NCI-H345 treated with DMSO at 0.1 percent for 48 hours (cell line): Measurements from ENCODE around the gene CDON.
A peak's percentile ranks its signal among the peaks of the same experiment; 100 is the strongest.

Source experiments
- DNase-seq: peaks from one replicate; lab custom pipeline; 2025; ENCODE audit not compliant: unreplicated experiment; lab: John Stamatoyannopoulos, UW

Gene CDON

DNA sequence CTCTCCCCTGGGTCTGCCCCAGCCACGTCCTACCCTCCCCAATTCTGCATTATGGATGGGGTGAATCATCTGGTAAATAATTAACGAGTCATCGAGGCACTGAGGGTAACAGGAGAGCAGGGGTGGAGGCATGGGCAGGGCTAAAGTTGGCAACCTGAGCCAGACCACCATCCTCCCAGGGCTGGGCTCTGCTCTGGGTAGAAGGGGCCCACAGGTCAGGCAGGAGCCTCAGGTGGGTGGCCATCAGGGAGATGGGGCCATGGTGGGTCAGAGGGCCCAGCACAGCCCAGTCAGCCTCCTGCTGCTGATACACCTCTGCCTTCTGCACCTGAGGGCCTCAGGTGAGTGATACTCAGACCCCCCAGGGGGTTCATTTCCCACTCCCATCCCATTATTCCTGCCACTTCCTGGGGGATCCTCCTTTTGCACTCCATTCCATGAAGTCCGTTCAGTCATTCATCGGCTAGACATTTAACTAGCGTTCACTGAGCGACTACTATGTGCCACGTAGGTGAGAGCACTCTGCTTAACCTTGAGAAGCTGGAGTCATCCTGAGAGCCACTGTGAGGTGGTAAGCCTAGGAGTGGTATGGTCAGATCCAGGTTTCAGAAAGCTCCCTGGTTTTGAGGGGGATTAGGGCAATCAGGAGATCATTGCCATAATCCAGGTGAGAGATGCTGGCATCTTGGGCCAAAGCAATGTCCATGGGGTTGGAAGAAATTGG lies 116.7 kb downstream of the CDON start, which contains the start of gene VSIG10L2:
Gene VSIG10L2 (plus strand): TSS at position 248 of the 724 bp plus-strand sequence. CDS start 12 bp downstream, at position 260.
- no peak for DNase-seq

DNA sequence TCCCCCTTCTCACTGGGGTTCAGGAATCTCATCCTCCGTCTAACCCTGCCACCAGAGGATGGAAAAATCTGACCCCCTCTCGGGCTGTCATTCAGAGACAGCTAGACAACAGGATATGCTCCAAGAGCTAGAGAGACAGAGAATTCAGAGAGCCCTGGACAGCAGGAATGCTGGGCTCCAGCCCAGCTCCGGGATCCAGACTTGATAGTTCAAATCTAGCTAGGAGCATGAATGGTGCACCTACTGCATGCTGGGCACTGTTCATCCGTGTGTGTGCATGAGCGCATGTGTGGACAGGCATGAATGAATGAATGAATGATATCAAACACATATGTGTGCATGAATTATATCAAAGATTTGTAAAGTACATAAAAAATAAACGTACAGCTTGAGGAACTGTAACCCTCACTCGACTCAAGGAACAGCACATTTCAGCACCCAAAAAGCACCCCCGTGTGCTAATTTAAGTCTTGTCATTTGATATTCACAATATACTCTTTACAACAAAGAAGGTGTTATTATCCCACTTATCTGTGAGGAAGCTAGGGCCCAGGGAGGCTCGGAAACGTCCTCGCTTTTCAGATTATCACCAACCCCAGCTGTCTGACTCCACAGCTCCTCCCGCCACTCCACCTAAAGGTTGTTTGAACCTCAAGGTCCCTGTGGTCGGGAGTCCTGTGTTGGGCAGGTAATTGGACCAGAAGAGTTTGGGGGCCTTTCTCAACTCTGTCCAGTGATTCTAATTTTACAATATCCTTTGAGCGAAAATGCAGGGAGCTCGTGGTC lies 117.5 kb downstream of the CDON start:
- DNase-seq: no peak

DNA sequence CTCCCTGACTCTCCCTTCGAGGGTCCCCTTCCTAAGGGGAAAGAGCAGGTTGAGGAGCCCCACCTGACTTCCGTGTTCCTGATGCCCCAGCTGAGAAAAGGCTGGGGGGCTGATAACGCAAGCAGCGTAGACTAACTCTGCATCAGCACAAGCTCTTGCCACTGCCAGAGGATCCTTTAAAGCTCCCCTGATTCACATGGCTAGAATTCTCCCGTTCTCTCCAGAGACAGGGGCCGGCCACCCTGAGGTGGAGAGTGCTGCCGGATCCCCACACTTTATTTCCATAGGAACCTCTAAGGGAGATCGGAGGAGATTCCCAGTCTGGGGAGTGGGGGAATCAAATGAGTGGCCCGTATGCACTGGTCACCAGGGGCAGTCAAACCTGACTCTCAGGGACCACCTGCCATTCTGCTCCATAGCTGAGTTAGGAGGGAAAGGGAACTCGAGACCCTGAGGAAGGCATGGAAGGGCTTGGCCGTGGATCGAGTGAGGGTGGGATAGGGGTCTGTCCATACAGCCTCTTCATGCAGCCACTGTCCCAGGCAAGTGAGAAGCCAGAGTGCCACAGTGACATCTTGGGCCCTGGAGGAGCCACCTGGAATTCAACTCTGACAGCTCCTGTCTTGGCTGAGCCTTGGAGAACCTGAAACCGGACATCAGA lies 118.2 kb downstream of the CDON start:
- no peak for DNase-seq

DNA sequence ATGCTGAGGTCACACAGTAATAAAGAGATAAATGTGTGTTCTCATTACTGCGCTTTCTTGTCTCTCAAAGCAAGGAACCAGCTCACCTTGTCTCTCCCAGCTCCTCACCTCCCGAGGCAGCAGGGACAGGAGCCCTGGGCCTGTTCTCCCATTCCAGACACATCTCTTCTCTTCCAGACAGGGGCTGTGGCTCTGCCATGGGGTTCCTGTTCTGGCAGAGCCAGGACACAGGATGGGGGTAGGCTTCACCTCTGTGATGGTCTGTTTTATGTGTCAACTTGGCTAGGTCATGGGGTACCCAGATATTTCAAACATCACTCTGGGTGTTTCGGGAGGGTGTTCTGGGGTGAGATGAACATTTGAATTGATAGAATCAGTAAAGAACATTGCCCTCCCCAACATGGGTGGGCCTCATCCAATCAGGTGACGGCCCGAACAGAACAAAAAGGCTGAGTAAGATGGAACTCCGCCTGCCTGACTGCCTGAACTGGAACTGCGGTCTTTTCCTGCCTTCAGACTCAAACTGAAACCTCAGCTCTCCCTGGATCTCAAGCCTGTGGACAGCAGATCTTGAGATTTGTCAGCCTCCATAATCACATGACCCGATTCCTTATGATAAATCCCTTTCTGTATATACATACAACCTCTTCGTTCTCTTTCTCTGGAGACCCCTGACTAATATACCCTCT lies 118.9 kb downstream of the CDON start:
- no peak for DNase-seq

DNA sequence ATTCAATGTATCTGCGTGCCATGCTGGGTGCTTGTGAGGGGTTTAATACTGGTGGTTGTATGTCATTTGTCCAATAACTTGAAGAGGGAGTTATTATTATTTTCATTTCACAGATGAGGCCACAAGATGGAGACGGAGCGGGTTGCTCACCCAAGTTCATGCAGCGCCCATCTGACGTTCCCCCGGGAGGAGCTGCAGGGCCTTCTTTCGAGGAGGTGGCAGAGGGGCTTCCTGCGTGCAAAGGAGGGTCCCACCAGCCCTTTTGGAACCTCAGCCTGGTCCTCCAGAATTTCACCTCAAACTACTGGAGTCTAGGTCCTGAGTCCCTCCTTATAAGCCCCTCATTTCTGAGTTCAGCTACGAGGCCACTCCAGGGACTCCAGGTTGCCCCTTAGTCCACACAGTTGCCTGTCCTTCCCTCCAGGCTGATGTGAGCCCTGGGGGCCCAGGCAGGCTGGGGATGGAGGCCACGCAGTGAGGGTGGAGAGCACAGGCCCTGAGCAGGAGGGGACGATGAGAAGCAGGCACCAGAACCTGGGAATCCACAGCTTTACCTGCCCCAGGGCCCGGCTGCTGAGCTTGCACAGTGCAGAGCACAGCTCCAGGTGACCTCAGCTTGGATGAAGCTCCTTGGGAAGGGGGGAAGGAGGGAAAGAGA lies 119.8 kb downstream of the CDON start:
- DNase-seq: no peak

DNA sequence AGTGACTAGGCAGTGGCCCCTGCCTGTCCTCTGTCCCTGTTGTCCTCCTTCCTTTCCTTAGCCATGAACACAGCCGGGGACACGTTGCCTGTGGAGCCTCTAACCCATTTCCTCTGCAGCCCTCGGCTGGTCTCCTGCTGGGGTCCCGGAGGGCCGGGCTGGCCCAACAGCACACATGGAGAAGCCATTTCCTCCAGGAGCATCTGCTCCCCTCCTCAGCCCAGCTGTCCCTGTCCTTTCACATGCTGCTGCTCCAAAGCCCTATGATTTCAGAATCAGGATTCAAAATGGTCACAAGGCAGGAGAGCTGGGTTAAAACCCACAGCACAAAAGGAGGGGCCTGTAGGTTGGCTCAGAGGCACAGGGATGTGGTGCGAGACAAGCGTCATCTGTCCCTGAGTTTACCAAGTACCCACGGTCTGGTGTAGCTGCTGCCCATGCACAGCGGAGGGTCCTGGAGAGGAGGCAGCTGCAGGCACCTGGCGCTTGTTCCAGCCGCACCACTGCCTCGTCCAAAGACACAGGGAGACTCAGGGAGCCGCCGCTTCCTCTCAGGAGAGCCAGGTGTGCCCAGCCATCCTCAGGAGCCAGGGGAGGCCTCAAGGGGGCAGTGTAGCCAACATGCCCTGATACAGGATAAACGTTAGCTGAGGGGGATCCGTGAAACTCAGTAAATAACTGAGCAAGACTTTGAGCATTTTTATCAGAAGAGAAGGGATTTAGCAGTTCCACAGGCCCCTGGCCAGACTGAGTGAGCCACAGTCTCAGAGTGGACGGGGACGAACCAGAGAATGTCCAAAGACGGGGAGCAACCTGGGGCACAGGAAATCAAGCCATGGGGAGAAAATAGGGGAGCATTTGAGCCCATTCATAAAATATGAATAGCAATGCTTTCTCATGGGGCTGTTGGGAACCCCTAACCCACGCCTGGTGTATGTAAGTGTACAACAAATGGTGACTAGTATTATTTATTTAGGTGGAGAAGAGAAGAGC lies 120.8 kb downstream of the CDON start:
- peak; percentile 85 for DNase-seq

DNA sequence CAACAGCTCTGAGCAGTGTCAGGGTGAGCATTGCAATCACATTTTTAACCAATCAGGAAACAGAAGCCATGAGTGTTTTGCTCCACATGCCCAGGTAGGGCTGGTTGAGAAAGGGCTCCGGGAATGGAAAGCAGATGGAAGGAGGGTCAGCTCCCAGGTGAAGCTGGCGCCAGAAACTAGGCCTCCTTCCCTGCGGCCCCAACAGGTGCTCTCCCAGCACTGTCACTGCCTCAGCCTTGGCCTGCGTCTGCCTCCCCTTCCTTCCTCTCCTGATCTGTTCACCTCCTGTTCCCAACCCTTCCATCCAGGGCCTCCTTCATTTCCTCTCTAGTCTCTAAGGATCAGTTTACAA lies 121.4 kb downstream of the CDON start:
- no peak for DNase-seq

DNA sequence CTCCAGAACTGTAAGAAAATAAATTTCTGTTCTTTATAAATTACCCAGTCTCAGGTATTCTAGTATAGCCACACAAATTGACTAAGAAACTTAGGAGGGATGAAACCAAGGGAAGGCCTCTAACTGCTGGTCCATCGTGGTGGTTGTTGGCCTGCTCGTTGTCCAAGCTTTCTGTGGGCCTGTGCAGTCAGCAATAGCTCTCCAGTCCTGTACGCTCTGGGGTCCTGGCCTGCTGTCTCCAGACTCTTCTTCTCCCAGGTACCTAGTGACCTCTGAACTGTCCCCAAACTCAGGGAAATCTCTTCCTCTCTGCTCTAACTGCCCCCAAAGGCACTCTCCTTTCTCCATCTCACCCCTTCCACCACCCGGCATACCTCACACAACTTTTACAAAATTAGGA lies 122.5 kb downstream of the CDON start:
- DNase-seq: no peak

DNA sequence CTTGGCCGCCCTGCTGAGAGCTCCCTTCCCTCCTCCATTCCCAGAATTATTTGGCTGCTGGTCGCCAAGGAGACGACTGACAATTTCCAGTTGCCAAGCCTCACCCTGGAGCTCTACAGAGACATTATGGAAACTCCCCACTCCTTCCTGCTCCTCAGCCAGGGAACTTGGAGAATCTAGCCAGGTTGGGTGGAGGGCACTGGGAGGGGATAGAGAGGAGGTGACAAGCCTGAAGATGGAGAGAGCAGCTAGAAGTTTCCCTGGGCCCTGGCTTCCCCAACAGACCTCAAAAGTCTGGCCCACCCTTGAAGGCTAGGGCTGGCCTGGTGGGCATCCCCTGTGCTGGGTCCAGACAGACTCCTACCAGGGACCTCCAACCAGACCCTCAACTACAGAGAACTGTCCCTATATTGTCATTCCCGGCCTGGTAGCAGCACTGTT lies 123.6 kb downstream of the CDON start:
- no peak for DNase-seq

DNA sequence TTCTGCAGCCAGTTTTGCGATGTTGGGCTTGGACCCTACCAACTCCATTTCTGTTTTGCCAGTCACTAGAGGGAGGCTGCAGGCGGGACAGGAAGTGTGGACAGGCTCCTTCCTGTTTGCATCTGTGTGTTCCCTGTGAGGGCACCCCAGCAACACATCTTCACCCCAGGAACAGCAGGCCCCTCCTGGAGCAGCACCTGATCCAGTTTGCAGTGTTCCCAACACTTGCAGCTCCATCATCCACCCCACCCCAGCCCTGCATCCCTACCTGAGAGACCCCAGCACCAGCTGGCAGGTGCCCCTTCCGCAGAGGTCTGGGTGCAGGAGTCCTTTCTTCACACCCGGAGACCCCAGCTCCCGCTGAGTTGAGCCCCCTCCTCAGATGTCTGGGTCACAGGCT lies 124.2 kb downstream of the CDON start:
- no peak for DNase-seq

DNA sequence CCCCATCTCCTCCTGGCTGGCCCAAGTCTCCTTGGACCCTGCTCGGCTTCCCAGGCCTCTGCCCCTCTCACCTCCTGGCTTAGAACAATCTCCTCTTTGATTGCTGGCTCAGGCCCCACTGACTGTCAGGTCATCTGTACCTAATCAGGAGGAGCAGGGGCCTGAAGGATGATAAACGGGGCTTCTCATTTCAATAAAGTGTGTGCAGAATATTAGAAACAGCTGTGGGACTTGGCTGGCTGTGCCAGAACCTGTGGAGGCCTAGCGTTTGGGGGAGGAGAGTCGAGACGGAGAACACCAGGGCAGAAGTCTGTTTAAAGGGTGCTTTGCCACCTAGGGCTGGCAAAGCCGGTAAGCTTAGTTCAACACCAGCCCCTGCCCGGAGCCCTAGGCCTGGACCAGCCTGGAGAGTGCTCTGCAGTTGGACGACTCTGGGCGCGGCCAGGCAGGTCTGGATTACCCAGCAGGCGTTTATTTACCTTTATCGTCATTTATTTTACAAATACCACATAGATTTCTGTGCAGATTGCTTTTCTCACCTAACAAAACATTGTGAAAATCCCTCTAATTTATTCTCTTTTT lies 127.0 kb downstream of the CDON start:
- DNase-seq: no peak

DNA sequence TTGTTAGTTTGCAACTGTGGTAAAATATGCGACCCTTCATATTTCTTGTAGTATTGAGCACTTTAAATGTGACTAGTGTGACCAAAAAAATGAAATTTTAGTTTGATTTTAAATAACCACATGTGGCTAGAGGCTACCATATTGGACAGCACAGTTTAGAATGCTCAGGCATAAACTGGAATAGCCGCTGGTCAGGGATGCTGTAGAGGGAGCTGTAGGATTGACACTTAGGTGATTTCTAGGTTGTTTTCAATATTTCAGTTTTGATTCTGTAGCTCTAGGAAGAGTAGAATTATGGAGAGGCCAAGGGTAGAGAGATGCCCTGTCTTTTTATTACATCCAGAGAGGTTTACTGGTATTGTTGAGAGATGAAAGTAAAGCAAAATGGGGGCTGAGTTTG lies 127.6 kb downstream of the CDON start:
- no peak for DNase-seq

DNA sequence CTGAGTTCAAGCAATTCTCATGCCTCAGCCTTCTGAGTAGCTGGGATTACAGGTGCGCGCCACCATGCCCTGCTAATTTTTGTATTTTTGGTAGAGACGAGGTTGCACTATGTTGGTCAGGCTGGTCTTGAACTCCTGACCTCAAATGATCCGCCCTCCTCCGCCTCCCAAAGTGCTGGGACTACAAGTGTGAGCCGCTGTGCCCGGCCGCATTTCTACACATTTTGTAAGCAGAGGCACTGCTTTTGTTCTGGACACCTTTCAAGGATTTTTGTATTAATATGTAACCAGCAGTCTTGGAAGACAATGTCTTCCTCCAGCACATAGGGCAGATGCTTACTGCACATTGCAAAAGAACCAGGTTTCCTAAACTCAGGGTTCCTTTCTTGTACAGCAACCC lies 128.2 kb downstream of the CDON start:
- DNase-seq: no peak

DNA sequence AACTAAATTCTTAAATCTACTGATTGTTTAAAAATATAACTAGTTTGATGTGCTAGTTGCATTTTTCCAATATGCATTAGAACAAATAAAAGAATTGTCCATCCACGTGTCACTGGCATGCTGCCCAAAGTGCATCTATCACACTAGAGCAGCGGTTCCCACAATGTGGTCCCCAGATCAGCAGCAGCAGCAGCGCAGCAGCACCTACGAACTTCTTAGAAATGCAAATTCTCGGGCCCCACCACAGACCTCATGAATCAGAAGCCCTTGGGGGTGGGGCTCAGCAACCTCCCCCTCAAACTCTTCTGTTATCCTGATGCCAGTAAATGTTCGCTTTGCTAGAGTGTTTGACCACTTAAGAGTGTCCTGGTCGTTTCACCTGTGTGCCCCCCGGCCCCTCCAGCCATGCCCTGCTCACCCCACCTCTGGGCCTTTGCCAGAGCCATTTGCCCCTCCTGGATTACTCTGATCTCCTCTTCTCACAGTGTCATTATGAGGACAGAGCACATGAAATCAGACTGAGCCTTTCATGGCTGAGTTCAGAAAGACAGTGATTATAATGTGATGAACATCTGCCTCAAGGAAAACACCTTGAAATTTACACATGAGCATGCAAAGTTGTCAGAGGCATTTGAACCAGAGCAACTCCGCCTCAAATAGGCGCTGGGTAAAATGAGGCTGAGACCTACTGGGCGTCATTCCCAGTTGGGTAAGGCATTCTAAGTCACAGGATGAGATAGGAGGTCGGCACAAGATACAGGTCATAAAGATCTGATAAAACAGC lies 129.4 kb downstream of the CDON start:
- no peak for DNase-seq

DNA sequence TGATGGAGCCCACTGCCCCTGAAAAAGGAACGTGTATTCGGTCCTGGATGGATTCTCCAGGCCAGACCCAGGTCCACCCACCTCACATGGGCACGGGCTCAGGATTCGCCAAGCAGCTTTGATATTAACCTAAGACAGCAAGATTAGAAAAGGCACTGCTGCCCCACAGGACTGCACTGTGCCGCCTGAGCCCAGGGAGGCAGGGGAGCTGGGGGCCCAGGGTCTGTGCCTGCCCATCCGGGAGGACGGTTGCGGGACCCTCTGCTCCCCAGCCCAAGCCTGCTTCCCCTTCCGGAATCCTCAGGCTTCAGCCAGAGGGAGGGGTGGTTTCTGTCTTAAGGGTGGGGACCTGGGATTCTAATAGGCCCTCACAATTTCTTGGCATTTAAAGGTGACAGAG lies 130.4 kb downstream of the CDON start:
- DNase-seq: no peak

DNA sequence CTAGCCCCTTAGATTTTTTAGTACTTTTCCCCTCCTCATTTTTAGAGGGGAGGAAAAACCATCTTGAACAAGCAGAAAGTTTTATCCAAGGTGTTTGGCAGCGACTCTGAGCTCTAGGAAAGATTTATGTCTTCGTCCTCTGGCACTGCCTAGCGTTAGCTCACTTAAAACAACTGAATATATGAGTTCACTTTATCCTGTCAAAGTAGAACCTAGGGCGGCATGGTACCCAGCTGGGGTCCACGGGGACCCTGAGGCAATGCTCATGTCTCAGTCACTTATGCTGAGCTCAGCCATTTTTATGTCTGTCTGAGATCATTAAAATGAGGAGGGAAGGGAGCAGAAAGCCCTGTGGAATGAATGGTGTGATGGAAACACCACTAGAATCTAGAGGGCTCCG lies 131.0 kb downstream of the CDON start:
- no peak for DNase-seq

DNA sequence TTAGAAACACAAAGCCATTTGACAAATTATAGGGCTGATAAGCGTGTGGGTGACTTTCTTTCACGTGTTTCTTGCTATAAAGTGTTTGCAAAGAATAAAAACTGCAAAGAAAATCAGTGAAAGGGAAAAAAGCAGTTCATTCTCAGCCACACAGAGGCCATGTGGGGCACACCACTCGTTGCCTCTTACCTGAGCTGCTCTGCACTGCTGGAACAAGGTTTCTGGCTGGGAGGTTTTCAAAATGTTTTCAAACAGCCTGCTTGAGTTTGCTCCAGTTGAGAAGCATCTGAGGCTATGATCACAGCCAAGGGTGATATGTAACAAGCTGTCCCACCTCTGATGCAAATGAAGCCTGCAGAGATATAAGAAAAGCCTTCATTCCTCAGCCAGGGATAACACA lies 131.6 kb downstream of the CDON start:
- DNase-seq: no peak

DNA sequence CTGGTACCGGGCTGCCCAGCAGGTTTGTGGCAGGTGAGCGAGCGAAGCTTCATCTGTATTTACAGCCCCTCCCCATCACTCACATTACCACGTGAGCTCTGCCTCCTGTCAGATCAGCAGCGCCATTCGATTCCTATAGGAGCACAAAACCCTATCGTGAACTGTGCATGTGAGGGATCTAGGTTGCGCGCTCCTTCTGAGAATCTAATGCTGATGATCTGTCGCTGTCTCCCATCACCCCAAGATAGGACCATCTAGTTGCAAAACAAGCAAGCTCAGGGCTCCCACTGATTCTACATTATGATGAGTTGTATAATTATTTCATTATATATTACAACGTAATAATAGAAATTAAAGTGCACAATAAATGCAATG lies 132.6 kb downstream of the CDON start:
- DNase-seq: no peak
